Frontal cortex (tissue), 4 donors: ENCODE results near the gene ANKRD27. TPM values are rescaled to one million over a fixed set of nuclear protein-coding genes. Genes with fewer than 3 reads are reported as not detected.
"Not testable (repeated sequence)": the region's sequence is repeated elsewhere in the genome, so short reads cannot be mapped to it uniquely, and the experiment has no call there.

Experiments used
- DNase-seq, 2 donors: peaks; one replicate each; pipeline ENCODE4 v3.0.0; 2012; ENCODE audit warnings: low spot score in 2 of 2
- FAIRE-seq: peaks from 2 replicates; lab custom pipeline; 2012; peaks lifted over from hg19 to GRCh38; lab: Jason Lieb, UNC
- total RNA-seq: library from RNA; depleted of rRNA; stranded (reverse); fragments of >200 nt; gene quantifications from one replicate; pipeline ENCODE4 v1.2.3, GENCODE V29; 2014
- donor health status: control.
- donor health status: control.
- donor health status: control.

ANKRD27 gene
- total RNA-seq, result 34.2 TPM

GRCh38 chr19:32674931-32675719, at the start of gene ANKRD27:
TSS of gene ANKRD27 (minus strand) at chr19:32675180. CDS start at chr19:32659015, 16,165 bp downstream.
- FAIRE-seq, result peak; percentile 83

GRCh38 chr19:32720936-32721250, 45.9 kb upstream of the ANKRD27 start:
- FAIRE-seq (no peak), DNase-seq (no peak)

More at GRCh38 chr19:32674931-32675719, at the start of gene ANKRD27:
- DNase-seq, result peak; percentile 98 to 99

- FAIRE-seq (no peak), DNase-seq (peak in 1 of 2 donors; percentile 32)
Measured at GRCh38 chr19:32720216-32720935, 45.4 kb upstream of the ANKRD27 start.

- FAIRE-seq, result no peak
- DNase-seq, result no peak
Measured at GRCh38 chr19:32719611-32720059, 44.7 kb upstream of the ANKRD27 start, which contains the start of gene TDRD12. TSS of gene TDRD12 (plus strand) at chr19:32719767. CDS start at chr19:32720073, 306 bp downstream.

- FAIRE-seq (no peak), DNase-seq (no peak)
Measured at GRCh38 chr19:32718286-32718685, 43.3 kb upstream of the ANKRD27 start.

GRCh38 chr19:32717496-32717895, 42.5 kb upstream of the ANKRD27 start:
- DNase-seq (no peak), FAIRE-seq (no peak)

- FAIRE-seq, result not testable (repeated sequence)
Measured at GRCh38 chr19:32716203-32716602, 41.2 kb upstream of the ANKRD27 start.

GRCh38 chr19:32711747-32712146, 36.8 kb upstream of the ANKRD27 start:
- DNase-seq (no peak), FAIRE-seq (no peak)

More at GRCh38 chr19:32716203-32716602, 41.2 kb upstream of the ANKRD27 start:
- DNase-seq, result not testable (repeated sequence)

GRCh38 chr19:32709032-32709431, 34.1 kb upstream of the ANKRD27 start:
- no peak for DNase-seq
- FAIRE-seq, result no peak

- DNase-seq, result no peak
- FAIRE-seq, result no peak
Measured at GRCh38 chr19:32708457-32708856, 33.5 kb upstream of the ANKRD27 start.

- FAIRE-seq, DNase-seq: not testable (repeated sequence)
Measured at GRCh38 chr19:32704006-32704405, 29.0 kb upstream of the ANKRD27 start.

GRCh38 chr19:32702010-32702409, 27.0 kb upstream of the ANKRD27 start:
- no peak for DNase-seq
- no peak for FAIRE-seq

GRCh38 chr19:32700129-32700528, 25.1 kb upstream of the ANKRD27 start:
- DNase-seq, FAIRE-seq: not testable (repeated sequence)

- DNase-seq, FAIRE-seq: not testable (repeated sequence)
Measured at GRCh38 chr19:32696771-32697170, 21.8 kb upstream of the ANKRD27 start.

- not testable (repeated sequence) for FAIRE-seq
Measured at GRCh38 chr19:32695506-32695905, 20.5 kb upstream of the ANKRD27 start.

GRCh38 chr19:32694851-32695250, 19.9 kb upstream of the ANKRD27 start:
- not testable (repeated sequence) for DNase-seq, FAIRE-seq

More at GRCh38 chr19:32695506-32695905, 20.5 kb upstream of the ANKRD27 start:
- DNase-seq, result not testable (repeated sequence)

GRCh38 chr19:32694316-32694715, 19.3 kb upstream of the ANKRD27 start:
- FAIRE-seq, DNase-seq: not testable (repeated sequence)

GRCh38 chr19:32693151-32694108, 18.4 kb upstream of the ANKRD27 start:
- DNase-seq, FAIRE-seq: not testable (repeated sequence)

GRCh38 chr19:32692727-32693061, 17.7 kb upstream of the ANKRD27 start:
- DNase-seq, result no peak
- FAIRE-seq, result no peak
